ENCODE data around the gene RRP36. TPM values are rescaled to one million over a fixed set of nuclear protein-coding genes. Genes with fewer than 3 reads are reported as not detected.

The RRP36 gene
- polyA plus RNA-seq, 1 of the 3 experiments (the other 2 are of a cell fraction) = 60.5 TPM

DNA sequence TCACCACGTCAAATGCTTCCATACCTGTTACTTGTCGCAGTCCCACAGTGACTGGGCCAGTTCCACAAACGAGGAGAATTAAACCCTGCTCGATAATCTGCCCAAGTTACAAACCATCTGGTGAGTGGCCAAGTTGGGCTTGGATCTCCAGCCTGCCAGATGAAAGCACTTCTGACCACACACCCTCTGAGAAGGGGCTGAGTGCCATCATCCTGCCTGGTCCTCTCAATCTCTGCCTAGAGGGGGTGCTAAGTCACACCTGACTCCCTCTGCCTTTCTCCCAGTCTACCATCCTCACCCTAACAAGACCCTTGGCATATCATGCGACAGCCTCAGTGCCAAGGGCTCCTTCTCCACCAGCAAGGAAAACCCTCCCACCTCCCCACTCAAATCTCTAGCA lies 15.8 kb downstream of the RRP36 start:
- H3F3A ChIP-seq (replicated peaks; ENCODE audit: insufficient read depth) = peaks cover 19% of the 10 kb centered on the region
- 82% methylated on average over 5 of the region's 5 CpGs for WGBS (ENCODE audit: low lambda C conversion rate)
- H3K4me2 ChIP-seq = no peak overlapping the region
- no peaks in the 10 kb centered on the region for H3K27me3 ChIP-seq (ENCODE audit: insufficient read depth)
- H3K27ac ChIP-seq (ENCODE audit: low read depth in 2 of 2, low read length in 1 of 2) = no peak overlapping the region
- H3K9me3 ChIP-seq = no peaks in the 10 kb centered on the region
- no peak overlapping the region for H3K9ac ChIP-seq
- H3K36me3 ChIP-seq (replicated peaks in 1 of 2; ENCODE audit: control insufficient read depth in 1 of 2, insufficient read depth in 2 of 2, low read length in 1 of 2) = peaks cover 25 to 49% of the 10 kb centered on the region in 2 experiments
- CTCF ChIA-PET = interaction anchor here (0.9 kb wide), 1 partner anchor 106 kb away, joined by 3 read pairs; no protein-coding TSS in a partner anchor
- POLR2A ChIA-PET = interaction anchor here (2.0 kb wide), 1 partner anchor 108 kb away, joined by 4 read pairs; the partner anchor contains the start of gene CNPY3
- H2AFZ ChIP-seq (ENCODE audit: low read depth) = no peak overlapping the region
- H3K4me3 ChIP-seq (ENCODE audit: low read depth in 2 of 2, low read length in 1 of 2) = no peak overlapping the region
- TF ChIP-seq NFIC (IDR thresholded peaks at IDR 0.05; ENCODE audit: borderline replicate concordance) (no peak), SMC3 (IDR thresholded peaks at IDR 0.05; ENCODE audit: low read depth, low read length) (no peak), GATA2 (CRISPR knock-in tag; IDR thresholded peaks at IDR 0.05) (no peak)
- no peaks in the 10 kb centered on the region for H3K9me2 ChIP-seq
- DNase-seq = no peak
- H3K79me2 ChIP-seq (ENCODE audit: insufficient read depth) = no peaks in the 10 kb centered on the region
- H4K20me1 ChIP-seq (ENCODE audit: insufficient read depth) = no peaks in the 10 kb centered on the region
- no peaks in the 10 kb centered on the region for H3K4me1 ChIP-seq (ENCODE audit: control insufficient read depth in 1 of 2, insufficient read depth in 2 of 2, low read depth in 1 of 2, low read length in 1 of 2)

DNA sequence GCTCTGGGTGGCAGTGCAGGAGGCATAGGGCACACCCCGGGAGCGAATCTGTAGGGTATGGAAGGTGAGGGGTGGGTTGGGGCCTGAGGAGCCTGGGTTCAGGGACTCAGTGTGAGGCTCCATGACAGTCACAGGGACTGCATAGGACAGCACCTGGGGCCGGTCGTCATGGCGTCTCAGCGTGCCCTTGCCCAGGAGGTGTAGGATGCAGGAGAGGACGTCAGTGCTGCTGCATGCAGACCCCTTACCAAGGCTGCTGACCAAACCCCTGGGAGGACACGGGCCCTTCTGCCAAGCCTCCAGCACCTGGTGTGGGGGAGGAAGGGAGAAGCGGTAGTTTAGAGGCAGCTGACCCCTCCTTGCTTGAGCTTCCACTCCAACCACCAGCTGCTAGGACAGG lies 16.3 kb downstream of the RRP36 start:
- Histone ChIP-seq H3K4me3 (ENCODE audit: low read depth in 2 of 2, low read length in 1 of 2) (no peak overlapping the region), H4K20me1 (ENCODE audit: insufficient read depth) (no peaks in the 10 kb centered on the region), H3K9me2 (no peaks in the 10 kb centered on the region), H2AFZ (ENCODE audit: low read depth) (no peak overlapping the region), H3K79me2 (ENCODE audit: insufficient read depth) (no peaks in the 10 kb centered on the region), H3K4me1 (ENCODE audit: control insufficient read depth in 1 of 2, insufficient read depth in 2 of 2, low read depth in 1 of 2, low read length in 1 of 2) (no peaks in the 10 kb centered on the region), H3K9ac (no peak overlapping the region), H3K4me2 (no peak overlapping the region), H3K9me3 (no peaks in the 10 kb centered on the region), H3K27me3 (ENCODE audit: insufficient read depth) (no peaks in the 10 kb centered on the region), H3F3A (replicated peaks; ENCODE audit: insufficient read depth) (peaks cover 14% of the 10 kb centered on the region), H3K27ac (ENCODE audit: low read depth in 2 of 2, low read length in 1 of 2) (no peak overlapping the region), H3K36me3 (replicated peaks in 1 of 2; ENCODE audit: control insufficient read depth in 1 of 2, insufficient read depth in 2 of 2, low read length in 1 of 2) (peaks cover 19 to 53% of the 10 kb centered on the region in 2 experiments)
- DNase-seq = no peak
- WGBS (ENCODE audit: low lambda C conversion rate) = 88% methylated on average over 7 of the region's 9 CpGs
- TF ChIP-seq SMC3 (IDR thresholded peaks at IDR 0.05; ENCODE audit: low read depth, low read length) = no peak
- TF ChIP-seq TEAD4 (IDR thresholded peaks at IDR 0.05; ENCODE audit: borderline replicate concordance, insufficient read depth) = no peak
- TF ChIP-seq EZH2phosphoT487 (IDR thresholded peaks at IDR 0.05; ENCODE audit: borderline replicate concordance, low read depth) = no peak
- TF ChIP-seq JUND (IDR thresholded peaks at IDR 0.05) = no peak
- TF ChIP-seq FOXJ3 (CRISPR knock-in tag; IDR thresholded peaks at IDR 0.05) = no peak
- no peak for TF ChIP-seq SIN3A (IDR thresholded peaks at IDR 0.05; ENCODE audit: borderline replicate concordance, low read depth, low read length)
- TF ChIP-seq NFIC (IDR thresholded peaks at IDR 0.05; ENCODE audit: borderline replicate concordance) = no peak
- TF ChIP-seq, protein P1, sequence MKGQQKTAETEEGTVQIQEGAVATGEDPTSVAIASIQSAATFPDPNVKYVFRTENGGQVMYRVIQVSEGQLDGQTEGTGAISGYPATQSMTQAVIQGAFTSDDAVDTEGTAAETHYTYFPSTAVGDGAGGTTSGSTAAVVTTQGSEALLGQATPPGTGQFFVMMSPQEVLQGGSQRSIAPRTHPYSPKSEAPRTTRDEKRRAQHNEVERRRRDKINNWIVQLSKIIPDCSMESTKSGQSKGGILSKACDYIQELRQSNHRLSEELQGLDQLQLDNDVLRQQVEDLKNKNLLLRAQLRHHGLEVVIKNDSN (IDR thresholded peaks at IDR 0.05; ENCODE audit: borderline replicate concordance, low read depth) = no peak
- no peak for TF ChIP-seq POLR2AphosphoS5 (IDR thresholded peaks at IDR 0.05; ENCODE audit: low read depth, low read length)
- no peak for TF ChIP-seq RCOR1 (IDR thresholded peaks at IDR 0.05; ENCODE audit: low read length)
- no peak for TF ChIP-seq IRF3 (IDR thresholded peaks at IDR 0.05; ENCODE audit: low read depth, low read length)
- CTCF ChIA-PET = interaction anchor here (0.9 kb wide), 1 partner anchor 106 kb away, joined by 3 read pairs; no protein-coding TSS in a partner anchor
- POLR2A ChIA-PET = interaction anchor here (1.3 kb wide), 1 partner anchor 16 kb away, joined by 4 read pairs; the partner anchor contains the start of gene CUL7

Data from SK-N-SH (cell line).